SK-N-SH (cell line): ENCODE measurements around the gene CHRM3. TPM values are rescaled to one million over a fixed set of nuclear protein-coding genes. Genes with fewer than 3 reads are reported as not detected.

Experiments used
- CTCF ChIA-PET: fragments of 300-600, 350-600 bp; formaldehyde crosslinking; extraction: SDS; loops from one replicate; lab custom pipeline; 2021; lab: Yijun Ruan, JAX
- POLR2A ChIA-PET: fragments of 350-600 bp; sonication (Branson Sonifier 250); formaldehyde crosslinking; extraction: SDS; loops from one replicate; lab custom pipeline; 2020; ENCODE audit warnings: antibody characterized with exemption, inconsistent platforms; lab: Yijun Ruan, JAX
- DNase-seq: peaks from one replicate; pipeline ENCODE4 v3.0.0; 2012
- H2AFZ ChIP-seq: fragments of 200-600 bp; sonication (generic); 2 replicates; pipeline ENCODE4 v1.8.1; 2016; ENCODE audit warnings: antibody characterized with exemption, mild to moderate bottlenecking, low read depth
- H3F3A ChIP-seq: fragments of 200-600 bp; sonication (generic); replicated peaks from 2 replicates; pipeline ENCODE3; 2016; ENCODE audit warnings: antibody characterized with exemption, mild to moderate bottlenecking; ENCODE audit not compliant: insufficient read depth
- H3K27ac ChIP-seq, 2 experiments: fragments of 200-500 bp in 1 of 2; fragments of 200-600 bp in 1 of 2; sonication (Bioruptor generic) in 1 of 2; sonication (generic), shearing (Covaris generic) in 1 of 2; 2 replicates each; pipeline versions ENCODE4 v1.5.1 to v1.6.1; 2014 to 2016; ENCODE audit warnings: low read depth in 2 of 2, inconsistent platforms in 1 of 2, low read length in 1 of 2, mild to moderate bottlenecking in 1 of 2, mixed read lengths in 1 of 2
- H3K27me3 ChIP-seq: fragments of 200-600 bp; sonication (generic), shearing (Covaris generic); 2 replicates; pipeline ENCODE4 v1.6.1; 2016; ENCODE audit warnings: mixed run types; ENCODE audit not compliant: insufficient read depth
- H3K36me3 ChIP-seq, 2 experiments: fragments of 200-500 bp in 1 of 2; fragments of 200-600 bp in 1 of 2; sonication (Bioruptor generic) in 1 of 2; sonication (generic) in 1 of 2; replicated peaks in 1 of 2; 2 replicates each; pipeline versions ENCODE3 to v1.5.1; 2014 to 2016; ENCODE audit warnings: low read length in 1 of 2, mild to moderate bottlenecking in 1 of 2; ENCODE audit not compliant: insufficient read depth in 2 of 2, control insufficient read depth in 1 of 2
- H3K4me1 ChIP-seq, 2 experiments: fragments of 200-500 bp in 1 of 2; fragments of 200-600 bp in 1 of 2; sonication (Bioruptor generic) in 1 of 2; sonication (generic), shearing (Covaris generic) in 1 of 2; 2 replicates each; pipeline versions ENCODE4 v1.5.1 to v1.6.1; 2014 to 2016; ENCODE audit warnings: low read depth in 1 of 2, low read length in 1 of 2, mixed run types in 1 of 2; ENCODE audit not compliant: insufficient read depth in 2 of 2, control insufficient read depth in 1 of 2
- H3K4me2 ChIP-seq: fragments of 200-600 bp; sonication (generic), shearing (Covaris generic); 2 replicates; pipeline ENCODE4 v1.6.1; 2017; ENCODE audit warnings: mixed run types
- H3K4me3 ChIP-seq, 2 experiments: fragments of 200-500 bp in 1 of 2; fragments of 200-600 bp in 1 of 2; sonication (Bioruptor generic) in 1 of 2; sonication (generic), shearing (Covaris generic) in 1 of 2; 2 replicates each; pipeline versions ENCODE4 v1.5.1 to v1.8.1; 2014 to 2016; ENCODE audit warnings: low read depth in 2 of 2, inconsistent platforms in 1 of 2, low read length in 1 of 2, mild to moderate bottlenecking in 1 of 2, mixed read lengths in 1 of 2, moderate library complexity in 1 of 2
- H3K79me2 ChIP-seq: fragments of 200-600 bp; sonication (generic); 2 replicates; pipeline ENCODE4 v1.8.1; 2017; ENCODE audit warnings: mild to moderate bottlenecking; ENCODE audit not compliant: insufficient read depth
- H3K9ac ChIP-seq: fragments of 200-600 bp; sonication (generic); 2 replicates; pipeline ENCODE4 v1.6.1; 2017; ENCODE audit warnings: mixed run types
- H3K9me2 ChIP-seq: fragments of 200-600 bp; sonication (generic); 2 replicates; pipeline ENCODE4 v1.6.1; 2017; ENCODE audit warnings: mixed run types
- H3K9me3 ChIP-seq: fragments of 200-600 bp; sonication (generic); 2 replicates; pipeline ENCODE4 v1.6.1; 2017; ENCODE audit warnings: mixed run types, mild to moderate bottlenecking, moderate library complexity
- H4K20me1 ChIP-seq: fragments of 200-600 bp; sonication (generic); 2 replicates; pipeline ENCODE4 v1.6.1; 2017; ENCODE audit warnings: mild to moderate bottlenecking, mixed run types; ENCODE audit not compliant: insufficient read depth
- CHD2 ChIP-seq: fragments of 150-350 bp; IDR thresholded peaks from 2 replicates; pipeline ENCODE4 v1.6.1; 2018; ENCODE audit warnings: low read length; ENCODE audit not compliant: partially characterized antibody
- EP300 ChIP-seq, 2 experiments: IDR thresholded peaks; 2 replicates each; pipeline versions ENCODE4 v1.4.0 to v1.6.1; 2012; ENCODE audit warnings: borderline replicate concordance in 1 of 2, low read depth in 1 of 2, low read length in 1 of 2
- FOXJ3 ChIP-seq: sonication (generic); formaldehyde crosslinking; IDR thresholded peaks from 2 replicates; pipeline ENCODE4 v1.5.1; 2020; ENCODE audit warnings: mild to moderate bottlenecking, missing genetic modification reagents
- FOXM1 ChIP-seq: IDR thresholded peaks from 2 replicates; pipeline ENCODE4 v1.4.0; 2012; ENCODE audit warnings: low read depth, mild to moderate bottlenecking
- GABPA ChIP-seq: IDR thresholded peaks from 2 replicates; pipeline ENCODE4 v1.4.0; 2012; ENCODE audit warnings: low read depth, mild to moderate bottlenecking
- JUND ChIP-seq: IDR thresholded peaks from 2 replicates; pipeline ENCODE4 v1.4.0; 2012
- MEF2A ChIP-seq: IDR thresholded peaks from 2 replicates; pipeline ENCODE4 v1.4.0; 2012; ENCODE audit warnings: low read depth, borderline replicate concordance
- NFIC ChIP-seq: IDR thresholded peaks from 2 replicates; pipeline ENCODE4 v1.4.0; 2012; ENCODE audit warnings: borderline replicate concordance
- NRF1 ChIP-seq: IDR thresholded peaks from 2 replicates; pipeline ENCODE4 v1.6.1; 2012; ENCODE audit warnings: low read depth, mild to moderate bottlenecking, low read length
- PBX3 ChIP-seq: IDR thresholded peaks from 2 replicates; pipeline ENCODE4; 2012
- POLR2AphosphoS5 ChIP-seq: IDR thresholded peaks from 2 replicates; pipeline ENCODE4 v1.6.1; 2012; ENCODE audit warnings: low read depth, low read length
- RAD21 ChIP-seq: IDR thresholded peaks from 2 replicates; pipeline ENCODE4 v1.6.1; 2012; ENCODE audit warnings: mild to moderate bottlenecking, low read length
- RFX5 ChIP-seq: IDR thresholded peaks from 2 replicates; pipeline ENCODE4 v1.6.1; 2012; ENCODE audit warnings: mild to moderate bottlenecking, improper control_type of control experiment, low read length
- SIN3A ChIP-seq: IDR thresholded peaks from 2 replicates; pipeline ENCODE4 v1.6.1; 2012; ENCODE audit warnings: low read depth, mild to moderate bottlenecking, low read length, moderate library complexity, borderline replicate concordance
- SMC3 ChIP-seq: IDR thresholded peaks from 2 replicates; pipeline ENCODE4 v1.6.1; 2012; ENCODE audit warnings: low read depth, low read length, improper control_type of control experiment
- TAF1 ChIP-seq: IDR thresholded peaks from 2 replicates; pipeline ENCODE4 v1.6.1; 2012; ENCODE audit warnings: low read depth, mild to moderate bottlenecking, low read length, moderate library complexity, borderline replicate concordance
- TCF12 ChIP-seq: IDR thresholded peaks from 2 replicates; pipeline ENCODE4 v1.4.0; 2012
- TEAD4 ChIP-seq: IDR thresholded peaks from 2 replicates; pipeline ENCODE4 v1.4.0; 2012; ENCODE audit warnings: mild to moderate bottlenecking, borderline replicate concordance; ENCODE audit not compliant: insufficient read depth
- USF1 ChIP-seq: IDR thresholded peaks from 2 replicates; pipeline ENCODE4 v1.4.0; 2012; ENCODE audit warnings: low read depth, borderline replicate concordance
- USF2 ChIP-seq: fragments of 150-350 bp; IDR thresholded peaks from 2 replicates; pipeline ENCODE4 v1.6.1; 2017; ENCODE audit warnings: antibody characterized with exemption, low read length, low read depth, borderline replicate concordance
- YY1 ChIP-seq: IDR thresholded peaks from 2 replicates; pipeline ENCODE4 v1.4.0; 2012; ENCODE audit warnings: low read depth, mild to moderate bottlenecking
- ZBTB33 ChIP-seq: IDR thresholded peaks from 2 replicates; pipeline ENCODE4 v1.4.0; 2012; ENCODE audit warnings: low read depth, borderline replicate concordance
- WGBS: methylation state at CpG from one replicate; pipeline ENCODE4 v1.1.6; 2017; ENCODE audit warnings: low lambda C conversion rate; 5-methylcytosine and 5-hydroxymethylcytosine counted together
- polyA plus RNA-seq, 3 experiments: library from polyadenylated mRNA; depleted of rRNA; stranded (reverse); fragments of >200 nt; gene quantifications; 2 replicates each; pipeline ENCODE4 v1.2.3, GENCODE V29; 2012

CHRM3 gene
- polyA plus RNA-seq, 1 of the 3 experiments (the other 2 are of a cell fraction) = 0.07 TPM

GRCh38 chr1:239382666-239383065, 3.7 kb upstream of the CHRM3 start (continued):
- TF ChIP-seq PBX3 = no peak
- no peak for TF ChIP-seq USF1
- no peak for TF ChIP-seq TCF12
- no peak for TF ChIP-seq RFX5
- TF ChIP-seq SIN3A = no peak
- no peak for TF ChIP-seq GABPA
- TF ChIP-seq NFIC = no peak
- no peak for TF ChIP-seq TEAD4
- no peak for TF ChIP-seq TAF1
- no peak for TF ChIP-seq CHD2
- TF ChIP-seq YY1 = no peak

DNA sequence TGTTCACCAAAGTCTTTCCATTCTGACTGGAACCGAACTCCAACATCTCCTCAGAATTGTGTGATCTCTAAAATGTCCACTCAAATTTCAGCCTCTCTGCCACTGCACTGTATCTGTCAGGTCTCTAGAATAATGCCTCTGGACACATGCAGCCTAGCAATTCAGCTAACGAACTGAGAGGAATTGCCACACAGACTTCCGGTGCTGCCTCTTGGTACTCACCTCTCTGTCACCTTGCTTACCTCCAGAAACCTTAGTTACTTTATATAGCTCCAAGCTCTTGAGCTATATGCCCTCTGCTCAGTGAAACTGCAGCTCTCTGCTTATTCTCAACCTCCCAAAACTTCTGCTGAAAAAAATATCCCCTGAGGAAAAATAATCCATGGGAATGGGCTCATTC, 2.7 kb upstream of the CHRM3 start:
- Histone ChIP-seq H2AFZ (no peak overlapping the region), H3K9me2 (no peaks in the 10 kb centered on the region), H3K27ac (no peak overlapping the region), H3K9ac (no peak overlapping the region), H3K9me3 (no peaks in the 10 kb centered on the region), H3K4me2 (no peak overlapping the region), H3K4me3 (no peak overlapping the region), H3K36me3 (no peaks in the 10 kb centered on the region), H3F3A (no peaks in the 10 kb centered on the region), H3K79me2 (no peaks in the 10 kb centered on the region), H3K27me3 (peaks cover 30% of the 10 kb centered on the region), H4K20me1 (no peaks in the 10 kb centered on the region), H3K4me1 (peaks cover 0 to 5% of the 10 kb centered on the region in 2 experiments; a peak in 2 of 4 replicates)
- CTCF ChIA-PET = interaction anchor here (1.4 kb wide), 1 partner anchor 22 kb away, joined by 3 read pairs; no protein-coding TSS in a partner anchor
- POLR2A ChIA-PET = no interaction called here
- WGBS = 53% methylated on average over 3 of the region's 3 CpGs
- DNase-seq = no peak
- TF ChIP-seq FOXM1 (no peak), USF2 (no peak), RFX5 (no peak), SMC3 (no peak), NFIC (no peak), RAD21 (no peak), ZBTB33 (no peak), TCF12 (no peak), EP300 (IDR thresholded peaks at IDR 0.05; ENCODE audit: borderline replicate concordance in 1 of 2, low read depth in 1 of 2, low read length in 1 of 2) (no peak), PBX3 (no peak), USF1 (no peak), FOXJ3 (CRISPR knock-in tag) (no peak), POLR2AphosphoS5 (no peak), JUND (no peak), NRF1 (no peak), MEF2A (no peak)
